Skin epidermis (tissue), 12 donors: ENCODE measurements around the gene RRP1.

ENCODE experiments used
- H3K27ac ChIP-seq, 21 experiments: fragments of 200-600 bp; sonication (generic) in 11 of 21; one replicate each; pipeline ENCODE4 v1.5.0; 2020; ENCODE audit warnings: mild to moderate bottlenecking in 3 of 21, inconsistent platforms in 2 of 21, moderate library complexity in 2 of 21
- H3K4me3 ChIP-seq, 7 experiments: fragments of 200-600 bp; sonication (generic) in 2 of 7; one replicate each; pipeline ENCODE4 v1.5.0; 2020; ENCODE audit warnings: inconsistent platforms in 2 of 7, mild to moderate bottlenecking in 2 of 7, moderate library complexity in 1 of 7

The RRP1 gene

DNA sequence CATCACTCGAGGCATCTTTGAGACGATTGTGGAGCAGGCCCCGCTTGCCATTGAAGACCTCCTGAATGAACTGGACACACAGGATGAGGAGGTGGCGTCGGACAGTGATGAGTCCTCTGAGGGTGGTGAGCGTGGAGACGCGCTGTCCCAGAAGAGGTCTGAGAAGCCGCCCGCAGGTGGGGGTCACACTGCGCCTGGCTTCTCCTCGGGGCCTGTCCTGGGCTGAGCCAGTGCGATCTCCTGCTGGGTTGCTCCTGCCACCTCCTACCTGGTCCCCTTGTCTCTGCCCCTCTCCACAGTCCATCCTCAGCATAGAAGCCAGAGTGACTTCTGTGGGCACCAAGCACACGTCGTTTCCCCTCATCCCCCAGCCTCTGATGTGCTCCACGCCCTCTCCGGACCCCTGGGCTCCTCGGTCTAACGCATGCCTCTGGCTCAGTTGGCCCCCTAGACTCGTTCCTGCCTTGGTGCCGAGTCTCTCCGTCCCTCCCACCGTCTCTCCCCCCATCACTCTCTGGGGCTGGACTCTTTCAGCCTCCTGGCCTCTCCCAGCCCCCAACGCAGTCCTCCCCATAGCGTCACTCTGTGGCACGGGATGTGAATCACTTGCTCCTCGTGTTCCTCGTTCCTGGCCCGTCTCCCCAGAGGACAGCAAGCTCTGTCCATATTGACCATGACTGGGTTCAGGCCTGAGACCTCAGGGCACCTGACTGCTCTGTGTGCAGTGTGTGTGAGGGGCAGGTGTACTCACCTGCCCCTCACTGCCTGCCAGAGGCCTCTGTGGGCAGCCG lies 8.7 kb downstream of the RRP1 start:
- Histone ChIP-seq H3K4me3 (no peak overlapping the region), H3K27ac (no peak overlapping the region)

DNA sequence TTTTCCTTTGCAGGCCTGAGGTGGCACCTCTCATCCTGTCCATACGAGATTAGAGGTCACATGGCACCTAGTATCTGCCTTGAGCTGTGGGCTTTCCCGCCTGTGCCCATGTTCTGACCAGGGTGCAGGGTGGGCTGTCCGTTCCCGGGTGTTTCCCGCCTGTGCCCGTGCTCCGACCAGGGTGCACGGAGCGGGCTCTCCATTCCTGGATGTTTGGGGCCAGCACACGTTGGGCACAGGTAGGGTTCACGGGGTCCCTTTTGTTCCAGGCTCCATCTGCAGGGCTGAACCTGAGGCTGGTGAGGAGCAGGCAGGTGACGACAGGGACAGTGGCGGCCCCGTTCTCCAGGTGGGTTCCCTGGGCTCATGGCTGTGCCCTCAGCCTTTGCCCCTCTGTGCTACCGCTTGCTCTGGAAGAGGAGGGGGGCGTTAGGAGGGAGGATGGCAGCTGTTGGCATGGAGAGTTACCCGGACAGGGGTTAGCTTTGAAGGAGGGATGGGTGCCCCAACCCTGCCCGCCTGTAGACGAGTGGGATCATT lies 10.0 kb downstream of the RRP1 start:
- H3K4me3 ChIP-seq: no peak overlapping the region

GRCh38 chr21:43800124-43800523 lies 10.7 kb downstream of the RRP1 start:
- no peak overlapping the region for H3K4me3 ChIP-seq

More for the DNA sequence above, 10.0 kb downstream of the RRP1 start:
- H3K27ac ChIP-seq: no peak overlapping the region

DNA sequence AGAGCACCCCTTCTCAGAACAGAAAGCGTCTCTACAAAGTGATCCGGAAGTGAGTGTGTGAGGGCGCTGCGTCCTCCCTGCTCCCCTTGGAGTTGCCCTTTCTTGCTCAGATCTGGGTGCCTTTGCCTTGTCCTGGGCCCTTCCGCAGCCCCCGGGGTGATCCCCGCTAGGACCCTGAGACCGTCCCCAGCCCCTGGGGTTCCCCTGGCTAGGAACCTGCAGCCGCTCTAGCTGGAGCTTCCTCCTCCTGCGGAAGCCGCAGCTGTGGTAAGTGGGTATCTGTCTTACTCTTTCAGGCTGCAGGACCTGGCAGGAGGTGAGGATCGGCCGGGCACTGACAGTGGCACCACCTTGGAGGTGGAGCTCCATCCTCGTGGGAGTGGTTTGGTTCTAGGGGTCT lies 11.2 kb downstream of the RRP1 start:
- no peak overlapping the region for H3K27ac ChIP-seq
- no peak overlapping the region for H3K4me3 ChIP-seq

More at GRCh38 chr21:43800124-43800523, 10.7 kb downstream of the RRP1 start:
- no peak overlapping the region for H3K27ac ChIP-seq

DNA sequence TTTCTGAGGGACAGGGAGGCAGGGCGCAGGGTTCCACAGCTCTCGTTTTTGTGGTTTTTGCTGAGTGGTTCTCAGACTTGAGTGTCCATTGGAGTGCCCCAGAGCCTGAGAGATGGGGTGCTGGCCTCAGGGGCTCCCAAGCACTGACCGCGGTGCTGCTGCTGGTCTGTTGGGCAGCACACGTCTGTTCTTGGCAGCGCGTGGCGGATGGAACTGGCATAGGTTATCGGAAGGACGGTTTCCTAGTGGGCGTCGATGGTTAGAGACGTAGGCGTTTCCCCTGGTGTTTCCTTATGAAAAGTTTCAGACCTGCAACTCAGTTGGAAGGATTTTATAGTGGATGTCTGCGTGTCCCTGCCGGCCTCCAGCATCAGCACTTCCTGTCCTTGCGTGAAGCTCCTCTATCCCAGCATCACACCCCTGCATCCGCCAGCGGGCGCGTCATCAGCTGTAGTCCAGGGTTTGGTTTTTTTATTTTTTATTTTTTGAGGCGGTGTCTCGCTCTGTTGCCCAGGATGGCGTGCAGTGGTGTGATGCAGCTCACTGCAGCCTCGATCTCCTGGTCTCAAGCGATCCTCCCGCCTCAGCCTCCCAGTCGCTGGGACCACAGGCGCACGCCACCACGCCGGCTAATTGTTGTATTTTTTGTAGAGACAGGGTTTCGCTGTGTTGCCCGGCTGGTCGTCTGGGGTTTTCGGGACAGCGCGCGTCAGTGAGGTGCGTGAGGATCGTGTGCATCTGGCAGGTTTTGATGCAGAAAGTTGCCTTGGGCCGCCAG lies 11.8 kb downstream of the RRP1 start:
- Histone ChIP-seq H3K4me3 (no peak overlapping the region), H3K27ac (no peak overlapping the region)

DNA sequence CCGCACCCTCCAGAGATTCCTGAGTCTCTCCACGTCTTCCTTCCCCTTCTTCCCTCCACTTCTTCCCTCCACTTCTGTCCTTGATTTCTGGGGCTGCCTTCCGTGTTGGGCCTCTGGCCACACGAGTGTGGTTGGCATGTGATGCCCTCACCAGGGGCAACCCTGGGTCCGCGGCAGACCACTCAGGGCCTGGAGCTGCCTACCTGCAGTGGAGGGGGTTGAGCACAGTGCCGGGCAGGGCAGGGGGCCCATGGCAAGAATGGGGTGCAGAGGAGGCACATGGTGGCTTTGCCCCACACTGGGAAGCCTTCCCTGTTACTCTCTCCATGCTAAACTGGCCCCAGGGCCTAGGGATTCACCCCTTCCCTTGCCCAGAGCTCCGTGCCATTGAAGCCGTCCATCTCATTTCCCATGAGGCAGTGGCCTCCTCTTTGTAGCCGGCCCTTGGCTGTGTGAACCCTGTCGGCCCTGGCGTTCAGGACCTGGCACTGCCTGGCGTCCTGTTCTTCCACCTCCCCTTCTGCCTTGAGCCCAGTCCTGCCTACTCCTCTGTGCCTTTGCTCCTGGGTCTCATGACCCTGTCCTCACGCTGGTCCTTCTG lies 13.4 kb downstream of the RRP1 start:
- no peak overlapping the region for H3K4me3 ChIP-seq

GRCh38 chr21:43803558-43804300 lies 14.4 kb downstream of the RRP1 start:
- Histone ChIP-seq H3K27ac (no peak overlapping the region), H3K4me3 (no peak overlapping the region)

More for the DNA sequence above, 13.4 kb downstream of the RRP1 start:
- no peak overlapping the region for H3K27ac ChIP-seq

DNA sequence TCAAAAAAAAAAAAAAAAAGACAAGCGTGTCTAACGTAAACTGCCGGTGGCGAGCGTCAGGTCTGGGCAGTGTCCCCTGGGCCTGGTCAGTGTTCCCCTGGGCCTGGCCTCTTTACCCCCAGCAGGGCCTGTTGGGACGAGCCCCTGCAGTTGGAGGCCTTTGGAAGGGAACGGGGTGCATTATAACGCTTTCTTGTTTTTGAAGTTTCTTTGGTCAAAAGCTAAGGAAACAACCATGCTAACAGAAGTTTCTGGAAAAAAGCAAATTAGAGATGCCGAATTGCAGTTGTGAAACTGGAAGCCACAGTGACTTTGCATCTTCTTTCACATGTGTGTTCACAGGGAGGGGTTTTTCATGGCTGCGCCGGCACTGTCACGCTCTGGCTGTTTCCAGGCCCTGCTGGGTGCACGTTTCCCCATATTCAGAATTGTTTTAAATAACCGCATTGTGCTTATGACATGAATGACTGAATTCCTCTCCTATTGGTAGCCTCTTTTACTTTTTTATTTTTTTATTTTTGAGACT lies 16.0 kb downstream of the RRP1 start:
- H3K4me3 ChIP-seq: no peak overlapping the region
- H3K27ac ChIP-seq: peak overlapping the region in 3 of 21 experiments; percentile 2 to 56 (median 7)

GRCh38 chr21:43806017-43806710 lies 16.8 kb downstream of the RRP1 start:
- Histone ChIP-seq H3K27ac (no peak overlapping the region), H3K4me3 (no peak overlapping the region)

DNA sequence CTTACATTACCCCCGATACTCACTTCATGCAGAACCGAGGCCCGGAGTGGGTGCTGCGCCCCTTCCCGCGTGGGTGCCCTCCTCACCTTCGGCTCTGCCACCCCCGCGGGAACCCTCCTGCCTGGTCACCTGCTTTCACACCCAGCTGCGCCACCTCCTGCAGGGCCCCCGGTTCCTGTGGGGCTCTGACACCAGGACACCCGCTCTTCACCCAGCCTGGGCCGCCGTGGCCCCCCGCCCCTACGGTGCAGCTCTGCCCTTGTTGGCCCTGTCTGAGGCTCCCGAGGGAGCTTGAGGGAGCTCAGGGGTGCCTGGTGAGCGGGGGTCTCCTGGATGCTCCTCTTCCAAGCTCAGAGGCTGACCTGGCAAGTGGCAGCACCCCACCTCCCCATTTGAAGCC lies 19.0 kb downstream of the RRP1 start:
- Histone ChIP-seq H3K27ac (no peak overlapping the region), H3K4me3 (no peak overlapping the region)

DNA sequence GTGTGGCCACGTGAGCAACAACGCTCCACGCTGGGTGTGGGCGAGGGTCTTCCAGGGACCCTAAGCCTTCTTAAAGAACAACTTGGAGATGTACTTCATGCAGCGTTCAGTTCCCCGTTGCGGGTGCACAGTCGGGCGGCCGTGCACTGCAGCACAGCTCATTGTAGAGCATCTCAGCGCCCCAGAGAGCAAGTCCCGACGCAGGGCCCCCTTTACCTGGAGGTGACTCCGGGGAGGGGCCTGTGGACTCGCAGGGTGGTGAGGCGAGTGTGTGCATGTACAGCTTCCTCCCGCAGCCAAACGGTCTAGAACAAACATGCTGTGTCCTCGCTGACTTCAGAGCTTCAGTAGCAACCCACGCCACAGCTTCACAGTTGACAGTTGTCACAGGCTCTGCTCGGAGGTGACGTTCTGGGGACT lies 19.5 kb downstream of the RRP1 start:
- Histone ChIP-seq H3K27ac (peak overlapping the region in 2 of 21 experiments; percentile 34 to 40), H3K4me3 (no peak overlapping the region)

DNA sequence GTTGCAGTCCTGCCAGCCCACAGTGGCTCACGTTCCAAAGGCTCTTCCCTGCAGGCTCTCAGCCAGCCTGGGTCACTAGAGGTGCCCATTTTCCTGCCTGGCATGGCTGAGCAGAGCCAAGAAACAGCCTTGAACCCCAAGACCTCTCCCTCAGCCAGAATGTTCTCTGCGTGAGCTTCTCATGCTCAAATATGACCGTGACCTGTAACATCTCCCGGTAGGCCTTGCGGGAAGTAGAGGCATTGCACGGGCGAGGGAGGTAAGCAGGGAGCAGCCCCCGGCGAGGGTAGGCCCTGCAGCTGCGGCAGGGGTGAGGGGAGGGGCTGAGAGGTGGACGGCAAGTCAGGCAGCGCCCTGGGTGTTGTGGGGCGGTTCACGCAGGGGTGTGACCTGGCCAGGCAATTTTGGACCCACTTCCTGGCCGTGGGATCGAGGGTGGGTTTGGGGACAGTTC lies 20.0 kb downstream of the RRP1 start:
- Histone ChIP-seq H3K27ac (peak overlapping the region in 2 of 21 experiments; percentile 34 to 40), H3K4me3 (no peak overlapping the region)

GRCh38 chr21:43809853-43810504 lies 20.6 kb downstream of the RRP1 start:
- peak overlapping the region in 2 of 21 experiments; percentile 34 to 72 for H3K27ac ChIP-seq

GRCh38 chr21:43810505-43811261 lies 21.3 kb downstream of the RRP1 start:
- Histone ChIP-seq H3K4me3 (peak overlapping the region in 6 of 7 experiments; percentile 9 to 39 (median 31)), H3K27ac (peak overlapping the region in 17 of 21 experiments; percentile 23 to 84 (median 79))

More at GRCh38 chr21:43809853-43810504, 20.6 kb downstream of the RRP1 start:
- H3K4me3 ChIP-seq: peak overlapping the region in 1 of 7 experiments; percentile 37

DNA sequence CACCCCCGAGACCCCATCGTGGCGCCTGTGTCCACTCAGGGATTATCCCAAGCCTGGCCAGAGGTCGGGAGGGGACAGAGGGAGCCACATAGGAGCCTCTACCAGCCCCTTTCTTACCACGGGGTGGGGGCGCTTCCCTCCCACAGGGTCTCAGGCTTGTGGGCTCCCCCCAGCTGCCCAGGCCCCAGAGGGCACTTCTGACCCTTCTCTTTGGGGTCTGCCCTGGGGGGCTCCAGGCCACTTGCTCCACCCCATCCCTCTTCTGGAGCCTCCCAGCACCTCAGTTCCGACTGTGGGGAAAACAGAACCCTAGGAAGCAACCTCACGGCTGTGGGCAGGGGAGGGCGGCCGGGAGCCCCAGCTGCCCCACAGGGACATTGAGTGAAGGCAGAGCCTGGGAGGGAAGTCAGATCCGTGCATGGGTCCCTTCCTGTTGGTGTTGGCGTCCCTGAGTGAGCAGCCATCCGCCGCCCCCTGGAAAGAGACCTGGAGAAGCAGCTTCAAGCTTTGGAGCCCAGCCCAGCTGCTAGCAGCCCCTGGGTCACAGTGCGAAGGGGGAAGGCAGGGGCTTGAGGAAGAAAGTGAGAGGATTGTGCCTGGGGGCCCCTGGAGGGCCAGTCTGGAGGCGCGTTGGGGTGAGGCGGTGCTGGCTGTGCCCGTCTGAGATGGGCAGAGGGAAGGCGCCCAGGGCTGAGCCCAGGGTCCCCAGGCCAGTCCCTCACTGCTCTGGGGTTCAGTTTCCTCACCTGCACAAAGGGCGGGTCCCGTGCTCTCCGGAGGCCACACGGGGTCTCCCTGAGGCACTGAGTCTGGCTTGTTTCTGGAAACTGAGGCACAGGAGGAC lies 22.1 kb downstream of the RRP1 start:
- Histone ChIP-seq H3K27ac (peak overlapping the region in 20 of 21 experiments; percentile 2 to 84 (median 76)), H3K4me3 (peak overlapping the region; percentile 9 to 39 (median 28))

DNA sequence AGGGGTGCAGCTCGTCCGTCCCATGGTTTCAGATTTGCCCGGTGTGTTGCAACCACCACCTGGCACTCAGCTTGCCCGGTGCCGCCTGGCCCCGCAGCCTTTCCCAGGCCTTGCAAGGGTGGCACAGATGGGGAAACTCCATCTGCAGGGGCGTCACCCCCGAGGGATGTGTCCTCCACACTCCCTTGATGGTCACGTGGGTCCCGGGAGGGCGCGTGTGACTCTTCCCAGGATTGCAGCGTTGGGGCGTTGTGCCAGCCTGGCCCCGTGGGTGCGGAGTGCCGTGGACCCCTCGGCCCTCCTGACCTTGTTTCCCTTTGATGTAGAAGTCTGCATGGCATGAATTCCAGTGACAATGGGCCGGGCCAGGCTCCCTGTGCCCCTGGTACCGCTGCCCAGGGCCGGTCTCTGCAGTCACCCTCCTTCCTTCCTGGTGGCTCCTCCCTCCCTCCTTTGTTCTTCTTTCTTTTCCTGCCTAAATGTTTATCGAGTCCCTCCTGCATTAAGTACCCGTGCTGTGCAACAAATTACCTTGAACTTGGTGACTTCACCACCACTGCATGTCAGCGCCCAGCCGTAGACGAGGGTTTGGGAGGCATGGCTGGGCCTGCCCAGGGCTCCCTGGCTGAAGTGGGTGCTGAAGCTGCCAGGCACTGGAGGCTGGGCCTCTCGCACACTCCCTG lies 22.9 kb downstream of the RRP1 start:
- Histone ChIP-seq H3K27ac (peak overlapping the region in 20 of 21 experiments; percentile 23 to 84 (median 76)), H3K4me3 (peak overlapping the region; percentile 9 to 39 (median 28))
